GM23338 (cell line): Measurements from ENCODE around the gene DNAJC1. TPM values are rescaled to one million over a fixed set of nuclear protein-coding genes. Genes with fewer than 3 reads are reported as not detected.

Experiments used
- ATAC-seq: fragments of 200-7000 bp; cut with Tn5 transposase; 3 replicates; pipeline ENCODE4 v1.9.1; 2020
- DNase-seq: peaks from one replicate; pipeline ENCODE4 v3.0.0-alpha.2; 2015; ENCODE audit warnings: low spot score
- H2AFZ ChIP-seq: fragments of 200-600 bp; sonication (generic); 2 replicates; pipeline ENCODE4 v1.8.0; 2016; ENCODE audit warnings: antibody characterized with exemption, mild to moderate bottlenecking, moderate library complexity
- H3F3A ChIP-seq: fragments of 200-600 bp; sonication (generic); replicated peaks from 2 replicates; pipeline ENCODE4 v1.8.0; 2017; ENCODE audit warnings: antibody characterized with exemption, mixed run types, low read depth
- H3K27ac ChIP-seq: fragments of 200-600 bp; sonication (generic); 2 replicates; pipeline ENCODE4 v1.6.1; 2016; ENCODE audit warnings: low read depth
- H3K27me3 ChIP-seq: fragments of 200-600 bp; sonication (generic); 2 replicates; pipeline ENCODE4 v1.8.0; 2016; ENCODE audit warnings: mild to moderate bottlenecking, mixed run types, moderate library complexity; ENCODE audit not compliant: insufficient read depth
- H3K36me3 ChIP-seq: fragments of 200-600 bp; sonication (generic); 2 replicates; pipeline ENCODE4 v1.8.0; 2016; ENCODE audit warnings: mild to moderate bottlenecking; ENCODE audit not compliant: insufficient read depth
- H3K4me1 ChIP-seq: fragments of 200-600 bp; sonication (generic); 2 replicates; pipeline ENCODE4 v1.8.0; 2016; ENCODE audit warnings: mild to moderate bottlenecking, moderate library complexity; ENCODE audit not compliant: insufficient read depth
- H3K4me2 ChIP-seq: fragments of 200-600 bp; sonication (generic); 2 replicates; pipeline ENCODE4 v1.7.1; 2017; ENCODE audit warnings: mixed run types
- H3K4me3 ChIP-seq: fragments of 200-600 bp; sonication (generic); 2 replicates; pipeline ENCODE4 v1.6.1; 2016; ENCODE audit warnings: mixed run types
- H3K79me2 ChIP-seq: fragments of 200-600 bp; sonication (generic); replicated peaks from 2 replicates; pipeline ENCODE4 v1.8.0; 2017; ENCODE audit warnings: mild to moderate bottlenecking; ENCODE audit not compliant: insufficient read depth
- H3K9me2 ChIP-seq: fragments of 200-600 bp; sonication (generic); 2 replicates; pipeline ENCODE4 v1.8.0; 2017; ENCODE audit not compliant: insufficient read depth
- H4K20me1 ChIP-seq: fragments of 200-600 bp; sonication (generic); replicated peaks from 2 replicates; pipeline ENCODE4 v1.8.0; 2017; ENCODE audit warnings: mild to moderate bottlenecking; ENCODE audit not compliant: insufficient read depth
- H3K27ac Mint-ChIP-seq: 2 replicates; pipeline ENCODE4 v1.8.0; 2020; ENCODE audit warnings: inconsistent platforms, mild to moderate bottlenecking, moderate library complexity, mixed read lengths
- H3K27me3 Mint-ChIP-seq: 3 replicates; pipeline ENCODE4 v1.8.0; 2022; ENCODE audit warnings: low read depth, mild to moderate bottlenecking, moderate library complexity, mixed read lengths, inconsistent platforms; ENCODE audit not compliant: insufficient read depth, poor library complexity
- H3K36me3 Mint-ChIP-seq: 3 replicates; pipeline ENCODE4 v1.8.0; 2021; ENCODE audit warnings: low read depth, mild to moderate bottlenecking, inconsistent platforms, moderate library complexity, mixed read lengths
- H3K4me1 Mint-ChIP-seq: 3 replicates; pipeline ENCODE4 v1.8.0; 2020; ENCODE audit warnings: mild to moderate bottlenecking, inconsistent platforms, mixed read lengths
- H3K4me3 Mint-ChIP-seq: 3 replicates; pipeline ENCODE4 v1.8.0; 2021; ENCODE audit warnings: moderate library complexity, mild to moderate bottlenecking, inconsistent platforms, mixed read lengths
- H3K9me3 Mint-ChIP-seq: 3 replicates; pipeline ENCODE4 v1.8.0; 2020; ENCODE audit warnings: moderate library complexity, mild to moderate bottlenecking, inconsistent platforms, mixed read lengths
- CREB1 ChIP-seq: fragments of 250-450 bp; sonication (Bioruptor Pico); IDR thresholded peaks from 2 replicates; pipeline ENCODE4 v1.5.0; 2020; ENCODE audit warnings: low read depth, mild to moderate bottlenecking, moderate library complexity
- ETS1 ChIP-seq: IDR thresholded peaks from 2 replicates; pipeline ENCODE4 v1.6.1; 2016; ENCODE audit warnings: antibody characterized with exemption
- EZH2phosphoT487 ChIP-seq: fragments of 200-600 bp; sonication (generic); IDR thresholded peaks from one replicate; pipeline ENCODE4 v1.8.1; 2018; ENCODE audit warnings: antibody characterized with exemption; ENCODE audit not compliant: unreplicated experiment
- NANOG ChIP-seq: IDR thresholded peaks from 2 replicates; pipeline ENCODE4 v1.6.1; 2016; ENCODE audit warnings: antibody characterized with exemption, borderline replicate concordance
- POLR2AphosphoS5 ChIP-seq: IDR thresholded peaks from 2 replicates; pipeline ENCODE4 v1.6.1; 2016; ENCODE audit warnings: antibody characterized with exemption, low read depth
- ZNF462 ChIP-seq: fragments of 250-450 bp; sonication (Bioruptor Pico); IDR thresholded peaks from 2 replicates; pipeline ENCODE4 v1.5.0; 2020; ENCODE audit warnings: mild to moderate bottlenecking, moderate library complexity
- polyA plus RNA-seq: library from polyadenylated mRNA; unstranded; fragments of >200 nt; fragmentation: Nextera tagmentation; extraction: Ambion mirVana; gene quantifications from 2 replicates; pipeline ENCODE4 v1.2.1, GENCODE V29; 2016
- total RNA-seq: library from RNA; depleted of rRNA; stranded (reverse); fragments of >200 nt; shearing (Covaris generic); gene quantifications from 2 replicates; pipeline ENCODE4 v1.2.3, GENCODE V29; 2014

The DNAJC1 gene
- total and polyA plus RNA-seq, 2 experiments from 2014 or later, result 38.6 to 45.3 TPM

- no peak for TF ChIP-seq ETS1
Measured at GRCh38 chr10:21943633-21944265, 59.8 kb downstream of the DNAJC1 start (continued).

DNA sequence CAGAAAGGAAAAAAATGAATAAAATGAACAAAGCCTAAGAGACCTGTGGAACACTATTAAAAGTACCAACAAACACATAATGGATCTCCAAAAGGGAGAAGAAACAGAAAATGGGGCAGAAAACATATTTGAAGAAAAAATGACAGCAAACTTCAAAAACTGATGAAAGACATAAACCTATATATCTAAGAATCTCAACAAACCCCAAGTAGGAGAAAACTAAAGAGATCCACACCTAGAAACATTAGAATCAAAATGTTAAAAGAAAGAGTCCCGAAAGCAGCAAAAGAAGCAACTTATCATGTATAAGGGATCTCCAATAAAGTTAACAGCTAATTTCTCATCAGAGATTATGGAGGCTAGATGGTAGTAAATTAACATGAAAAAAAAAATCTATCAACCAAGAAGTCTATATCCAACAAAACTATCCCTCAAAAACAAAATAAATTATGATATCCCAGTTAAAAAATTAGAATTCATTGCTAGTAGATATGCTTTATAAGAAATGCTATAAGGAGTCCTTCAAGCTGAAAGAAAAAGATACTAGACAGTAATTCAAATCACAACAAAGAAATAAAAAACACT, 68.0 kb downstream of the DNAJC1 start:
- peaks cover 8% of the 10 kb centered on the region; the same call in 1 of the 3 replicates for H3K36me3 Mint-ChIP-seq
- H3K9me2 ChIP-seq, result no peaks in the 10 kb centered on the region
- no peak overlapping the region for H3K4me2 ChIP-seq
- no peaks in the 10 kb centered on the region for H4K20me1 ChIP-seq
- H3K4me3 ChIP-seq, result no peak overlapping the region
- H3K4me1 ChIP-seq, result no peaks in the 10 kb centered on the region
- H3K4me3 Mint-ChIP-seq, result no peak overlapping the region
- ATAC-seq, result no peak
- H3K27ac Mint-ChIP-seq, result no peak overlapping the region
- H3K36me3 ChIP-seq, result no peaks in the 10 kb centered on the region
- peaks cover 3% of the 10 kb centered on the region; the same call in 2 of the 3 replicates for H3K4me1 Mint-ChIP-seq
- H3K27ac ChIP-seq, result no peak overlapping the region
- no peaks in the 10 kb centered on the region for H3K27me3 ChIP-seq
- H3K79me2 ChIP-seq, result no peaks in the 10 kb centered on the region
- H3K27me3 Mint-ChIP-seq, result peaks cover 3% of the 10 kb centered on the region
- peaks cover 6% of the 10 kb centered on the region; the same call in 1 of the 3 replicates for H3K9me3 Mint-ChIP-seq
- no peak overlapping the region for H2AFZ ChIP-seq
- TF ChIP-seq ZNF462 (CRISPR knock-in tag) (no peak), CREB1 (CRISPR knock-in tag) (no peak), NANOG (no peak), ETS1 (no peak), EZH2phosphoT487 (no peak), POLR2AphosphoS5 (no peak)
- DNase-seq, result no peak
- no peaks in the 10 kb centered on the region for H3F3A ChIP-seq
